HCT116 (cell line): ENCODE data around the gene TCF12.

Experiments
- EGR1 ChIP-seq: IDR thresholded peaks from 2 replicates; pipeline ENCODE4 v1.6.1; 2012; ENCODE audit warnings: low read depth
- EZH2 ChIP-seq: fragments of 200-600 bp; sonication (generic); IDR thresholded peaks from 2 replicates; pipeline ENCODE4 v1.6.1; 2017; ENCODE audit warnings: antibody characterized with exemption, mixed run types
- POLR2A ChIP-seq: IDR thresholded peaks from 2 replicates; pipeline ENCODE4 v1.7.0; 2011; ENCODE audit warnings: borderline replicate concordance; ENCODE audit not compliant: insufficient read depth, insufficient read length; ENCODE audit errors: extremely low read depth
- RAD21 ChIP-seq: IDR thresholded peaks from 2 replicates; pipeline ENCODE4 v1.6.1; 2012; ENCODE audit warnings: low read depth, mild to moderate bottlenecking
- SIN3A ChIP-seq: IDR thresholded peaks from 2 replicates; pipeline ENCODE4 v1.6.1; 2012; ENCODE audit warnings: low read depth
- SRF ChIP-seq: IDR thresholded peaks from 2 replicates; pipeline ENCODE4 v1.6.1; 2012; ENCODE audit warnings: low read depth
- YY1 ChIP-seq: IDR thresholded peaks from 2 replicates; pipeline ENCODE4 v1.6.1; 2011; ENCODE audit warnings: low read length, low read depth, moderate library complexity, mild to moderate bottlenecking; ENCODE audit not compliant: insufficient replicate concordance; ENCODE audit errors: extremely low read depth
- TF ChIP-seq, protein P1 (sequence below), 3 experiments: fragments of 200-600 bp in 1 of 3; sonication (generic) in 1 of 3; IDR thresholded peaks in 2 of 3; conservative IDR thresholded peaks in 1 of 3; 2 replicates each; pipeline ENCODE4 v1.5.1; 2012 to 2017; ENCODE audit warnings: low read depth in 2 of 3, low read length in 2 of 3, antibody characterized with exemption in 1 of 3, borderline replicate concordance in 1 of 3, control low read depth in 1 of 3, mild to moderate bottlenecking in 1 of 3, mixed read lengths in 1 of 3, mixed run types in 1 of 3, moderate library complexity in 1 of 3; ENCODE audit not compliant: insufficient read depth in 1 of 3
- TF ChIP-seq, protein P2 (sequence below): IDR thresholded peaks from 2 replicates; pipeline ENCODE4 v1.6.1; 2012
- TF ChIP-seq, protein P3 (sequence below): IDR thresholded peaks from 2 replicates; pipeline ENCODE4 v1.6.1; 2012; ENCODE audit warnings: low read depth

DNA sequence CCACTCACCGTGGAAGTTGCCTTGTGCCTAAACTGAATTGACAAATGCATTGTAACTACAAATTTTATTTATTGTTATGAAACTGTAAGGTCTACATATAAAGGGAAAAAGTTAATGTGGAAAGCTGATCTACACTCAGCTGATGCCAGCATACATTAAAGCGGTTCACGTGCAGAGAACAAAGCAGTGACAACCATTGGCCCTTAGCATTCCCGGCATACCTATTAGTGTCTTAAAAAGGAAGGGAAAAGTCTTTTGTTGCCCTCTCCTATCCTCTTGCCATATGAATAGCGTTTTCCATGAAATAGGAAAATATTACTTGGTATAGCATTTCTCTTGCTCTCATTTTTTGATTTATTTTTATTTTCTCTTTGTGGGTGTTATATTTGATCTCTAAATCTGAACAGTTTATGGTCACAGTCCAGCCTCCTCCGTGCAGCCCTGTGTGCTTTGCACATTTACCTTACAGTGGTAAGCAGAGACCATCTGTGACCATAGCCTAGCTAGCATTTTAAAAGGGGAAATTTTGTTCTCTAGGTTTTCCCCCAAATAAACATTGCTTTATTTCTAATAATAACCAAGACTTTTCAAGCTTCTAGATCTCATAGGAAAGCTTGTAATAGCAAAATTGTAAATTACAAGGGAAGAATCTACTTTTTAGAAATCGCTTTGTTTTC, 368.1 kb downstream of the TCF12 start:
- TF ChIP-seq, protein P1, sequence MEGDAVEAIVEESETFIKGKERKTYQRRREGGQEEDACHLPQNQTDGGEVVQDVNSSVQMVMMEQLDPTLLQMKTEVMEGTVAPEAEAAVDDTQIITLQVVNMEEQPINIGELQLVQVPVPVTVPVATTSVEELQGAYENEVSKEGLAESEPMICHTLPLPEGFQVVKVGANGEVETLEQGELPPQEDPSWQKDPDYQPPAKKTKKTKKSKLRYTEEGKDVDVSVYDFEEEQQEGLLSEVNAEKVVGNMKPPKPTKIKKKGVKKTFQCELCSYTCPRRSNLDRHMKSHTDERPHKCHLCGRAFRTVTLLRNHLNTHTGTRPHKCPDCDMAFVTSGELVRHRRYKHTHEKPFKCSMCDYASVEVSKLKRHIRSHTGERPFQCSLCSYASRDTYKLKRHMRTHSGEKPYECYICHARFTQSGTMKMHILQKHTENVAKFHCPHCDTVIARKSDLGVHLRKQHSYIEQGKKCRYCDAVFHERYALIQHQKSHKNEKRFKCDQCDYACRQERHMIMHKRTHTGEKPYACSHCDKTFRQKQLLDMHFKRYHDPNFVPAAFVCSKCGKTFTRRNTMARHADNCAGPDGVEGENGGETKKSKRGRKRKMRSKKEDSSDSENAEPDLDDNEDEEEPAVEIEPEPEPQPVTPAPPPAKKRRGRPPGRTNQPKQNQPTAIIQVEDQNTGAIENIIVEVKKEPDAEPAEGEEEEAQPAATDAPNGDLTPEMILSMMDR (IDR thresholded peaks at IDR 0.05 in 2 of 3, conservative IDR thresholded peaks at IDR 0.05 in 1 of 3; ENCODE audit: borderline replicate concordance in 1 of 3, insufficient read depth in 1 of 3, low read depth in 2 of 3, low read length in 2 of 3): no peak
- TF ChIP-seq RAD21 (no peak), POLR2A (no peak), SIN3A (no peak), EZH2 (no peak), YY1 (no peak), EGR1 (no peak), SRF (no peak)
- TF ChIP-seq, protein P2, sequence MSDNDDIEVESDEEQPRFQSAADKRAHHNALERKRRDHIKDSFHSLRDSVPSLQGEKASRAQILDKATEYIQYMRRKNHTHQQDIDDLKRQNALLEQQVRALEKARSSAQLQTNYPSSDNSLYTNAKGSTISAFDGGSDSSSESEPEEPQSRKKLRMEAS: no peak
- TF ChIP-seq, protein P3, sequence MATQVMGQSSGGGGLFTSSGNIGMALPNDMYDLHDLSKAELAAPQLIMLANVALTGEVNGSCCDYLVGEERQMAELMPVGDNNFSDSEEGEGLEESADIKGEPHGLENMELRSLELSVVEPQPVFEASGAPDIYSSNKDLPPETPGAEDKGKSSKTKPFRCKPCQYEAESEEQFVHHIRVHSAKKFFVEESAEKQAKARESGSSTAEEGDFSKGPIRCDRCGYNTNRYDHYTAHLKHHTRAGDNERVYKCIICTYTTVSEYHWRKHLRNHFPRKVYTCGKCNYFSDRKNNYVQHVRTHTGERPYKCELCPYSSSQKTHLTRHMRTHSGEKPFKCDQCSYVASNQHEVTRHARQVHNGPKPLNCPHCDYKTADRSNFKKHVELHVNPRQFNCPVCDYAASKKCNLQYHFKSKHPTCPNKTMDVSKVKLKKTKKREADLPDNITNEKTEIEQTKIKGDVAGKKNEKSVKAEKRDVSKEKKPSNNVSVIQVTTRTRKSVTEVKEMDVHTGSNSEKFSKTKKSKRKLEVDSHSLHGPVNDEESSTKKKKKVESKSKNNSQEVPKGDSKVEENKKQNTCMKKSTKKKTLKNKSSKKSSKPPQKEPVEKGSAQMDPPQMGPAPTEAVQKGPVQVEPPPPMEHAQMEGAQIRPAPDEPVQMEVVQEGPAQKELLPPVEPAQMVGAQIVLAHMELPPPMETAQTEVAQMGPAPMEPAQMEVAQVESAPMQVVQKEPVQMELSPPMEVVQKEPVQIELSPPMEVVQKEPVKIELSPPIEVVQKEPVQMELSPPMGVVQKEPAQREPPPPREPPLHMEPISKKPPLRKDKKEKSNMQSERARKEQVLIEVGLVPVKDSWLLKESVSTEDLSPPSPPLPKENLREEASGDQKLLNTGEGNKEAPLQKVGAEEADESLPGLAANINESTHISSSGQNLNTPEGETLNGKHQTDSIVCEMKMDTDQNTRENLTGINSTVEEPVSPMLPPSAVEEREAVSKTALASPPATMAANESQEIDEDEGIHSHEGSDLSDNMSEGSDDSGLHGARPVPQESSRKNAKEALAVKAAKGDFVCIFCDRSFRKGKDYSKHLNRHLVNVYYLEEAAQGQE: no peak
